Keratinocyte (primary cell): Measurements from ENCODE around the gene PRR33.

Source experiments
- CTCF ChIP-seq, 3 experiments: IDR thresholded peaks in 1 of 3; conservative IDR thresholded peaks in 1 of 3; optimal IDR thresholded peaks in 1 of 3; 2 replicates in 2 of 3; 3 replicates in 1 of 3; pipeline versions ENCODE3 to v1.5.1; 2011; ENCODE audit warnings: low read length in 3 of 3, mild to moderate bottlenecking in 3 of 3, moderate library complexity in 2 of 3, control low read depth in 1 of 3, inconsistent platforms in 1 of 3; ENCODE audit not compliant: insufficient read depth in 2 of 3; ENCODE audit errors: extremely low read depth in 1 of 3
- EZH2 ChIP-seq: IDR thresholded peaks from one replicate; pipeline ENCODE4 v1.6.1; 2012; ENCODE audit warnings: inconsistent platforms, mild to moderate bottlenecking, low read length, moderate library complexity

GRCh38 chr11:1846453-1846932 is 45.2 kb downstream of the PRR33 start:
- TF ChIP-seq CTCF (optimal IDR thresholded peaks at IDR 0.05 in 1 of 3, IDR thresholded peaks at IDR 0.05 in 1 of 3, conservative IDR thresholded peaks at IDR 0.05 in 1 of 3; ENCODE audit: extremely low read depth in 1 of 3, insufficient read depth in 2 of 3, low read length in 3 of 3), result no peak
- TF ChIP-seq EZH2, result no peak
